ENCODE measurements around the gene PTGFR. TPM values are rescaled to one million over a fixed set of nuclear protein-coding genes. Genes with fewer than 3 reads are reported as not detected.

PTGFR gene
- total RNA-seq, 1 experiment from 2014 or later, result not detected

DNA sequence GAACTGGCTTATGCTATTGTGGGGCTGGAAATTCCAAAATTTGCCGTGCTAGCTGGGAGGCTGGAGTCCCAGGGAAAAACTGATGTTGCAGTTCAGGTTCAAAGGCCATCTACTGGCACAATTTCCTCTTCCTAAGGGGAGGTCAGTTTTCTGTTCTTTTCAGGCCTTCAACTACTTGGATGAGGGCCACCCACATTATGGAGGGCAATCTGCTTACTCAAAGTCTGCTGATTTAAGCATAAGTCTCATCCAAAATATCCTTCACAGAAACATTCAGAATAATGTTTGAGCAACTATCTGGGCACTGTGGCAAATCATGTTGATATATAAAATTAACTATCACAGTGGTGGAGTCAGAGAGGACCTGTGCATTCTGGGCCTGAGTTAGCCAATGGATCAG lies 21.2 kb upstream of the PTGFR start:
- no peak for DNase-seq
- H3K36me3 Mint-ChIP-seq (ENCODE audit: insufficient read depth, unreplicated experiment), result no peaks in the 10 kb centered on the region
- POLR2A ChIA-PET, result no interaction called here
- Histone ChIP-seq H3K4me1 (no peaks in the 10 kb centered on the region), H3K4me3 (ENCODE audit: low read depth, low read length) (no peak overlapping the region), H3K36me3 (ENCODE audit: control insufficient read depth, insufficient read depth, low read length) (no peaks in the 10 kb centered on the region), H3K27me3 (replicated peaks; ENCODE audit: control insufficient read depth, insufficient read depth, low read length) (no peaks in the 10 kb centered on the region), H3K9me3 (no peaks in the 10 kb centered on the region)
- intact Hi-C loops (cut with micrococcal nuclease; ENCODE audit: unreplicated experiment), result no loop called here
- no peak overlapping the region for H3K4me3 Mint-ChIP-seq (ENCODE audit: unreplicated experiment)
- BruUV-seq (replicated peaks), result no TSS peak
- no peaks in the 10 kb centered on the region for H3K4me1 Mint-ChIP-seq (ENCODE audit: low read depth, unreplicated experiment)
- H3K27me3 Mint-ChIP-seq (ENCODE audit: insufficient read depth, unreplicated experiment), result peaks cover 3% of the 10 kb centered on the region
- H3K9me3 Mint-ChIP-seq (ENCODE audit: unreplicated experiment), result peaks cover 10% of the 10 kb centered on the region
- no peak overlapping the region for H3K27ac Mint-ChIP-seq (ENCODE audit: unreplicated experiment)
- TF ChIP-seq, protein P1, sequence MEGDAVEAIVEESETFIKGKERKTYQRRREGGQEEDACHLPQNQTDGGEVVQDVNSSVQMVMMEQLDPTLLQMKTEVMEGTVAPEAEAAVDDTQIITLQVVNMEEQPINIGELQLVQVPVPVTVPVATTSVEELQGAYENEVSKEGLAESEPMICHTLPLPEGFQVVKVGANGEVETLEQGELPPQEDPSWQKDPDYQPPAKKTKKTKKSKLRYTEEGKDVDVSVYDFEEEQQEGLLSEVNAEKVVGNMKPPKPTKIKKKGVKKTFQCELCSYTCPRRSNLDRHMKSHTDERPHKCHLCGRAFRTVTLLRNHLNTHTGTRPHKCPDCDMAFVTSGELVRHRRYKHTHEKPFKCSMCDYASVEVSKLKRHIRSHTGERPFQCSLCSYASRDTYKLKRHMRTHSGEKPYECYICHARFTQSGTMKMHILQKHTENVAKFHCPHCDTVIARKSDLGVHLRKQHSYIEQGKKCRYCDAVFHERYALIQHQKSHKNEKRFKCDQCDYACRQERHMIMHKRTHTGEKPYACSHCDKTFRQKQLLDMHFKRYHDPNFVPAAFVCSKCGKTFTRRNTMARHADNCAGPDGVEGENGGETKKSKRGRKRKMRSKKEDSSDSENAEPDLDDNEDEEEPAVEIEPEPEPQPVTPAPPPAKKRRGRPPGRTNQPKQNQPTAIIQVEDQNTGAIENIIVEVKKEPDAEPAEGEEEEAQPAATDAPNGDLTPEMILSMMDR (IDR thresholded peaks at IDR 0.05; ENCODE audit: insufficient read depth in 1 of 2, low read depth in 1 of 2, low read length in 1 of 2, severe bottlenecking in 1 of 2, unreplicated experiment in 1 of 2), result no peak
- CTCF ChIA-PET, result no interaction called here

DNA sequence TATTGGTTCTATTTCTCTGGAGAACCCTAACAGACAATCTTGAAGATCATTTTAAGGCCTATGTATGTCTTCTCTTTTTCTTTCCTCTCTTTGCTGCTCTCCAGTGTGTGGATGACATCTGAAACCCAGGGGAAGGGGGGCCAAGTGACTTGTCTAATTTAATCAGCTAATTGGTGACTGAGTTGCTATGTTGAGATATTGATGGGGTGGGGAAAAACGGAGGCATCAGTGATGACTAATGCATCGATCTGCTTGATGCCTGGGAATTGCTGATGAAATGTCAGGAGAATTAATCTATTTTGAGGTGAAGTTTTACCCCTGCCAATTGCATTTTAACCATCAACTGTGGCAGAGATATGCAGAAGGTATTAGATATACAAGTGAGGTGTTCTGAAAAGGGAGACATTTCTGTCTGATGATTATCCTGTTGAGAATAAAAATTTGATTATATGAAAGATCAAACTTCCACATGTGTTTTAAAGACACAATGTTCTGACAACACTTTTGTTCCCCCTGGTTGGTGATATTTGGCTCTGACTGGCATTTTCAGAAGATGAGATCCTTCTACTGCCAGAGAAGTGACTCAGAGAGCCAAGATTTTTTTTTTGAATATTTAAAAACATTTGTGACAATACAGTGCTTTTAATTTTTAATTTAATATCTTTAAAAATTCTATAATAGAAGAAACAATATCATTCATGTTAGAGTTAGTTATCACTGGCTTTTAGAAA lies 18.7 kb upstream of the PTGFR start:
- BruUV-seq (replicated peaks), result no TSS peak
- Histone ChIP-seq H3K4me3 (ENCODE audit: low read depth, low read length) (no peak overlapping the region), H3K36me3 (ENCODE audit: control insufficient read depth, insufficient read depth, low read length) (no peaks in the 10 kb centered on the region), H3K27me3 (replicated peaks; ENCODE audit: control insufficient read depth, insufficient read depth, low read length) (no peaks in the 10 kb centered on the region), H3K9me3 (no peaks in the 10 kb centered on the region), H3K4me1 (no peaks in the 10 kb centered on the region)
- intact Hi-C loops (cut with micrococcal nuclease; ENCODE audit: unreplicated experiment), result no loop called here
- Mint-ChIP-seq H3K36me3 (ENCODE audit: insufficient read depth, unreplicated experiment) (no peaks in the 10 kb centered on the region), H3K4me3 (ENCODE audit: unreplicated experiment) (no peak overlapping the region), H3K9me3 (ENCODE audit: unreplicated experiment) (peaks cover 10% of the 10 kb centered on the region), H3K27ac (ENCODE audit: unreplicated experiment) (no peak overlapping the region), H3K27me3 (ENCODE audit: insufficient read depth, unreplicated experiment) (peaks cover 3% of the 10 kb centered on the region), H3K4me1 (ENCODE audit: low read depth, unreplicated experiment) (no peaks in the 10 kb centered on the region)
- no peak for DNase-seq
- CTCF ChIA-PET, result no interaction called here
- POLR2A ChIA-PET, result no interaction called here
- TF ChIP-seq, protein P1 (IDR thresholded peaks at IDR 0.05; ENCODE audit: insufficient read depth in 1 of 2, low read depth in 1 of 2, low read length in 1 of 2, severe bottlenecking in 1 of 2, unreplicated experiment in 1 of 2), result no peak

DNA sequence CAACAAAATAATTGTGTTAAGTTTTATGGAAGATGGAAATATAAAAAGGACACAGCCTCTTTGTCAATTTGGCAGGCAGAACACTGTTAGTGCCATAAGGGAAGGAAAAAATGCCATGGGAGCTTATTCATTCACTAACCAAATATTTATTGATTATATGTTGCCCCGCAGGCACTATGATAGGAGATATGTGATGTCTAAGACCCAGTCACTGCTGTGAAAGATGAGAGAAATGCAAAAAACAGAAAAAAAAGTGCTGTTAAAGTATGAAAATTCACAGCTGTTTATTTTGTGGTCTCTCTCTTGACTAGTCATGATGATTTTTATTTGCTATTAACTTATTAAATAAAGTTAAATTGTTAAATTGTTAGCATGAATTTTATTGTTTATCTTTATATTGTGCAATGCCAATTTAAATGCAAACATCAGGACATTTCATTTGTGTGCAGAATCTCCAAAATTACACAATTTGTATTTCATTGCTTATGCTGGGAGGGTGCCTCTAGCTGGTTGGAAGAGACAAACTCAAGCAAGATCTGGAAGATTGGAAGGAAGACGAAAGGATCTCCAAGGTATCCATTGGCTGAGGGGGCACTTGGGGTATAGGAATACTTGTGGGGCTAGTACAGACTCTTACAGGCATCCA lies 17.8 kb upstream of the PTGFR start:
- H3K4me3 ChIP-seq (ENCODE audit: low read depth, low read length), result no peak overlapping the region

More for the DNA sequence above, 17.8 kb upstream of the PTGFR start:
- H3K4me1 Mint-ChIP-seq (ENCODE audit: low read depth, unreplicated experiment), result no peaks in the 10 kb centered on the region
- POLR2A ChIA-PET, result no interaction called here
- DNase-seq, result no peak
- TF ChIP-seq, protein P1 (IDR thresholded peaks at IDR 0.05; ENCODE audit: insufficient read depth in 1 of 2, low read depth in 1 of 2, low read length in 1 of 2, severe bottlenecking in 1 of 2, unreplicated experiment in 1 of 2), result no peak
- no peaks in the 10 kb centered on the region for H3K36me3 ChIP-seq (ENCODE audit: control insufficient read depth, insufficient read depth, low read length)
- H3K4me1 ChIP-seq, result no peaks in the 10 kb centered on the region
- H3K27me3 ChIP-seq (replicated peaks; ENCODE audit: control insufficient read depth, insufficient read depth, low read length), result no peaks in the 10 kb centered on the region
- no peak overlapping the region for H3K4me3 Mint-ChIP-seq (ENCODE audit: unreplicated experiment)
- H3K36me3 Mint-ChIP-seq (ENCODE audit: insufficient read depth, unreplicated experiment), result no peaks in the 10 kb centered on the region
- no peak overlapping the region for H3K27ac Mint-ChIP-seq (ENCODE audit: unreplicated experiment)
- intact Hi-C loops (cut with micrococcal nuclease; ENCODE audit: unreplicated experiment), result no loop called here
- H3K9me3 ChIP-seq, result no peaks in the 10 kb centered on the region
- CTCF ChIA-PET, result no interaction called here
- H3K9me3 Mint-ChIP-seq (ENCODE audit: unreplicated experiment), result peaks cover 10% of the 10 kb centered on the region
- peaks cover 3% of the 10 kb centered on the region for H3K27me3 Mint-ChIP-seq (ENCODE audit: insufficient read depth, unreplicated experiment)
- BruUV-seq (replicated peaks), result no TSS peak

Measured in Caco-2 (cell line).